Tibial nerve (tissue), 4 donors: ENCODE measurements around the gene ROCK2. TPM values are rescaled to one million over a fixed set of nuclear protein-coding genes. Genes with fewer than 3 reads are reported as not detected.

Experiments used
- DNase-seq, 2 donors: peaks; one replicate each; pipeline ENCODE4 v3.0.0-alpha.2; 2019; ENCODE audit warnings: low spot score in 2 of 2
- H3K27ac ChIP-seq, 4 donors: fragments of 200-600 bp; sonication (generic) in 3 of 4; one replicate each; pipeline ENCODE4 v1.5.1; 2017 to 2019; ENCODE audit warnings: mild to moderate bottlenecking in 1 of 4
- H3K27me3 ChIP-seq, 2 donors: fragments of 200-600 bp; sonication (generic) in 1 of 2; one replicate each; pipeline versions ENCODE4 v1.5.1 to v1.6.0; 2017 to 2019
- H3K36me3 ChIP-seq, 3 donors: fragments of 200-600 bp; sonication (generic); one replicate each; pipeline ENCODE4 v1.5.1; 2018 to 2019
- H3K4me1 ChIP-seq, 4 donors: fragments of 200-600 bp; sonication (generic) in 3 of 4; one replicate each; pipeline ENCODE4 v1.5.1; 2017 to 2019
- H3K4me3 ChIP-seq, 4 donors: fragments of 200-600 bp; sonication (generic) in 3 of 4; one replicate each; pipeline ENCODE4 v1.5.1; 2017 to 2019; ENCODE audit warnings: mild to moderate bottlenecking in 1 of 4, moderate library complexity in 1 of 4
- H3K9me3 ChIP-seq, 4 donors: fragments of 200-600 bp; sonication (generic) in 3 of 4; one replicate each; pipeline ENCODE4 v1.5.1; 2017 to 2019
- CTCF ChIP-seq, 5 experiments: fragments of 200-600 bp in 3 of 5; fragments of 450-650 bp in 2 of 5; sonication (generic) in 3 of 5; IDR thresholded peaks; one replicate each; pipeline ENCODE4 v1.5.1; 2016 to 2019; ENCODE audit warnings: antibody characterized with exemption in 5 of 5, mild to moderate bottlenecking in 3 of 5, moderate library complexity in 2 of 5
- EP300 ChIP-seq, 2 donors: sonication (generic); formaldehyde crosslinking; IDR thresholded peaks; one replicate each; pipeline ENCODE4 v1.6.1; 2017; ENCODE audit warnings: antibody characterized with exemption in 2 of 2, mild to moderate bottlenecking in 1 of 2
- POLR2A ChIP-seq, 2 donors: fragments of 450-650 bp; IDR thresholded peaks; one replicate each; pipeline ENCODE4 v1.6.1; 2017; ENCODE audit warnings: antibody characterized with exemption in 2 of 2, mild to moderate bottlenecking in 2 of 2, moderate library complexity in 2 of 2
- WGBS, 2 donors: methylation state at CpG; one replicate each; pipeline ENCODE4 v1.1.5; 2018; 5-methylcytosine and 5-hydroxymethylcytosine counted together
- total RNA-seq, 4 donors: library from RNA; depleted of rRNA; stranded (reverse); fragments of >200 nt; gene quantifications; one replicate each; pipeline ENCODE4 v1.1.0, GENCODE V29; 2016

Gene ROCK2
- 10 to 100 TPM; 56.4 to 81.6 (median 60.7) TPM for total RNA-seq

DNA sequence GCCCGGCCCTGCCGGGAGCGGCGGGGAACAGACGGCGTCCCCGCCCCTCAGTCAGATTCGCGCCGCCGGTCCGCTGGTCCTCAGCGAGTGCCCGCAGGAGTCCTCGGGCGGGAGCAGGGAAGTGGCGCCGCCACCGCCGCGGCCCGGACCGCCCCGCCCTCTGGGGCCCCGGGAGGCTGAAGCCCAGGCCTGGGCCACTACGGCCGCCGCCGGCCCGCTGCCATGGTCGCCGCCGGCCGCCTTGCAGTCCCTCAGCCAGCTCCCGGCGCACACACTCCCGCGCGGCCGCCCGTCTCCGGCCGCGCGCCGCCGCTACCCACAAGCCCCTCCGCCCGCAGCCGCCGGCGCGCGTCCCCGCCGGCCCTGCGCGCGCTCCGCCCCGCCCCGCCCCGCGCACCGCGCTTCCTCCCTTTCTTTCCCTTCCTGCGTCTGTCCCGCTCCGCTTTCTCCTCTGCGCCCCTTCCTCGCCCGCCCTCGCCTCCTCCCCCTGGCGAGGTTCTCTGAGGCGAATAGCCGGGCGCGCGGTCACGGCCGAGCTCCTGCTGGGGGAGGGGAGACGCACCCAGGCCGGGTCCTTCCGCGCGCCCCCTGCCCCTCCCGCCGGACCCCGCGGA, at the start of gene ROCK2:
Gene ROCK2, minus strand, starts transcription at position 295 of the 614 bp plus-strand sequence. CDS start 500 bp downstream, outside the sequence.
- DNase-seq, result peak; percentile 68 to 77
- 1% methylated on average over 44 to 50 of the region's 90 CpGs for WGBS, 2 donors
- H3K27me3 ChIP-seq, result no peaks in the 10 kb centered on the region
- no peaks in the 10 kb centered on the region for H3K36me3 ChIP-seq
- H3K27ac ChIP-seq, result peak within 1 kb of the TSS; percentile 98 to 99 (median 98)
- H3K9me3 ChIP-seq, result no peaks in the 10 kb centered on the region
- peak within 1 kb of the TSS; percentile 81 to 99 (median 90) for H3K4me3 ChIP-seq
- H3K4me1 ChIP-seq, result peaks cover 0 to 39% (median 19%) of the 10 kb centered on the region in 4 donors
- TF ChIP-seq POLR2A (IDR thresholded peaks at IDR 0.05) (peak; percentile 68 to 76), CTCF (IDR thresholded peaks at IDR 0.05) (no peak), EP300 (IDR thresholded peaks at IDR 0.05) (peak in 1 of 2 donors; percentile 87)

- peaks cover 0 to 47% (median 0%) of the 10 kb centered on the region in 4 donors for H3K4me1 ChIP-seq
- 23 to 41% methylated on average over 11 of the region's 11 CpGs for WGBS, 2 donors
These were observed 49.3 kb upstream of the ROCK2 start for GRCh38 chr2:11393711-11394236.

DNA sequence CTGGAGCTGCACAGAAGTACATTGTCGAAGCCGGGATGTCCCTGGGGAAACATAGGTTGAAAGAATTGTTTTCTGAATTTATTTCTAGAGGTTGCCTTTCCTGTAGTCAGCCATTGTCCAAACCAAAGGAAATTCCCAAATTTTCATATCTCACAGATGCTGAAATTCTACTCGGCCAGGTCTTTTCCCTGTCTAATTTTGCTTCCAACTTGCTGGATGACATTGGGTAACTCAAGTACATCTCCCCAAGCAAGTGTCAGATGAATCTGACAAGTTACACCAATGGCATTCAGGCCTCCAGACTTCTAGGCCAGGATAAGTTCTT, 47.5 kb upstream of the ROCK2 start:
- H3K9me3 ChIP-seq, result no peaks in the 10 kb centered on the region
- DNase-seq, result no peak
- no peak overlapping the region for H3K4me3 ChIP-seq
- H3K27ac ChIP-seq, result no peak overlapping the region
- no peak for TF ChIP-seq POLR2A (IDR thresholded peaks at IDR 0.05)
- no peak for TF ChIP-seq EP300 (IDR thresholded peaks at IDR 0.05)
- no peak for TF ChIP-seq CTCF (IDR thresholded peaks at IDR 0.05)
- no peaks in the 10 kb centered on the region for H3K27me3 ChIP-seq
- no peaks in the 10 kb centered on the region for H3K36me3 ChIP-seq
- WGBS, 2 donors, result 40 to 46% methylated on average over 3 of the region's 3 CpGs
- H3K4me1 ChIP-seq, result peaks cover 0 to 51% (median 0%) of the 10 kb centered on the region in 4 donors

More at GRCh38 chr2:11393711-11394236, 49.3 kb upstream of the ROCK2 start:
- Histone ChIP-seq H3K27me3 (no peaks in the 10 kb centered on the region), H3K36me3 (no peaks in the 10 kb centered on the region), H3K9me3 (no peaks in the 10 kb centered on the region), H3K27ac (peak overlapping the region in 3 of 4 donors; percentile 31 to 80 (median 76)), H3K4me3 (no peak overlapping the region)
- no peak for DNase-seq
- TF ChIP-seq EP300 (IDR thresholded peaks at IDR 0.05) (no peak), CTCF (IDR thresholded peaks at IDR 0.05) (no peak), POLR2A (IDR thresholded peaks at IDR 0.05) (no peak)

- Histone ChIP-seq H3K4me1 (peaks cover 0 to 48% (median 0%) of the 10 kb centered on the region in 4 donors), H3K36me3 (no peaks in the 10 kb centered on the region), H3K4me3 (no peak overlapping the region), H3K27me3 (no peaks in the 10 kb centered on the region), H3K9me3 (no peaks in the 10 kb centered on the region), H3K27ac (no peak overlapping the region)
- DNase-seq, result no peak
- no peak for TF ChIP-seq EP300 (IDR thresholded peaks at IDR 0.05)
- 74 to 75% methylated on average over 5 of the region's 5 CpGs for WGBS, 2 donors
These were observed 45.9 kb upstream of the ROCK2 start for GRCh38 chr2:11390399-11390658.

GRCh38 chr2:11389551-11390398, 45.3 kb upstream of the ROCK2 start:
- 73 to 76% methylated on average over 18 of the region's 18 CpGs for WGBS, 2 donors
- H3K4me3 ChIP-seq, result no peak overlapping the region
- H3K36me3 ChIP-seq, result no peaks in the 10 kb centered on the region
- no peak for TF ChIP-seq EP300 (IDR thresholded peaks at IDR 0.05)
- TF ChIP-seq CTCF (IDR thresholded peaks at IDR 0.05), result no peak
- TF ChIP-seq POLR2A (IDR thresholded peaks at IDR 0.05), result no peak
- H3K27me3 ChIP-seq, result no peaks in the 10 kb centered on the region
- peaks cover 0 to 42% (median 0%) of the 10 kb centered on the region in 4 donors for H3K4me1 ChIP-seq
- no peak overlapping the region for H3K27ac ChIP-seq
- no peak for DNase-seq
- no peaks in the 10 kb centered on the region for H3K9me3 ChIP-seq
